ENCODE results near the gene INO80B.
"Not testable (repeated sequence)": the region's sequence is repeated elsewhere in the genome, so short reads cannot be mapped to it uniquely, and the experiment has no call there.

The INO80B gene

GRCh38 chr2:74454654-74455511 is at the start of gene INO80B:
Gene INO80B (plus strand): TSS chr2:74455087. CDS start chr2:74455117, 30 bp downstream.
- in situ Hi-C loops (cut with MboI; ENCODE audit: low pct_unique_long_range_greater_than_20kb, low sequenced_read_pairs): no loop called here
- peak; percentile 99 for DNase-seq

GRCh38 chr2:74406035-74406434 is 48.9 kb upstream of the INO80B start:
- no peak for DNase-seq
- in situ Hi-C loops (cut with MboI; ENCODE audit: low pct_unique_long_range_greater_than_20kb, low sequenced_read_pairs): no loop called here

GRCh38 chr2:74407682-74408081 is 47.2 kb upstream of the INO80B start:
- no peak for DNase-seq
- in situ Hi-C loops (cut with MboI; ENCODE audit: low pct_unique_long_range_greater_than_20kb, low sequenced_read_pairs): no loop called here

GRCh38 chr2:74413001-74413698 is 41.7 kb upstream of the INO80B start:
- in situ Hi-C loops (cut with MboI; ENCODE audit: low pct_unique_long_range_greater_than_20kb, low sequenced_read_pairs): no loop called here
- peak; percentile 33 for DNase-seq

GRCh38 chr2:74414441-74414840 is 40.4 kb upstream of the INO80B start:
- DNase-seq: no peak
- in situ Hi-C loops (cut with MboI; ENCODE audit: low pct_unique_long_range_greater_than_20kb, low sequenced_read_pairs): no loop called here

GRCh38 chr2:74414881-74415761 is 39.8 kb upstream of the INO80B start:
- in situ Hi-C loops (cut with MboI; ENCODE audit: low pct_unique_long_range_greater_than_20kb, low sequenced_read_pairs): no loop called here

GRCh38 chr2:74415762-74416395 is 39.0 kb upstream of the INO80B start:
- in situ Hi-C loops (cut with MboI; ENCODE audit: low pct_unique_long_range_greater_than_20kb, low sequenced_read_pairs): no loop called here
- DNase-seq: no peak

More at GRCh38 chr2:74414881-74415761, 39.8 kb upstream of the INO80B start:
- DNase-seq: no peak

- in situ Hi-C loops (cut with MboI; ENCODE audit: low pct_unique_long_range_greater_than_20kb, low sequenced_read_pairs): no loop called here
- no peak for DNase-seq
Measured at GRCh38 chr2:74416778-74417177, 38.1 kb upstream of the INO80B start.

- in situ Hi-C loops (cut with MboI; ENCODE audit: low pct_unique_long_range_greater_than_20kb, low sequenced_read_pairs): no loop called here
- DNase-seq: no peak
Measured at GRCh38 chr2:74417197-74417596, 37.7 kb upstream of the INO80B start.

- in situ Hi-C loops (cut with MboI; ENCODE audit: low pct_unique_long_range_greater_than_20kb, low sequenced_read_pairs): no loop called here
- no peak for DNase-seq
Measured at GRCh38 chr2:74417763-74418162, 37.1 kb upstream of the INO80B start.

- in situ Hi-C loops (cut with MboI; ENCODE audit: low pct_unique_long_range_greater_than_20kb, low sequenced_read_pairs): no loop called here
Measured at GRCh38 chr2:74418312-74418711, 36.6 kb upstream of the INO80B start.

GRCh38 chr2:74419345-74419744 is 35.5 kb upstream of the INO80B start:
- no peak for DNase-seq
- in situ Hi-C loops (cut with MboI; ENCODE audit: low pct_unique_long_range_greater_than_20kb, low sequenced_read_pairs): no loop called here

More at GRCh38 chr2:74418312-74418711, 36.6 kb upstream of the INO80B start:
- no peak for DNase-seq

- no peak for DNase-seq
- in situ Hi-C loops (cut with MboI; ENCODE audit: low pct_unique_long_range_greater_than_20kb, low sequenced_read_pairs): no loop called here
Measured at GRCh38 chr2:74420006-74420405, 34.9 kb upstream of the INO80B start.

- in situ Hi-C loops (cut with MboI; ENCODE audit: low pct_unique_long_range_greater_than_20kb, low sequenced_read_pairs); DNase-seq: not testable (repeated sequence)
Measured at GRCh38 chr2:74420443-74421103, 34.3 kb upstream of the INO80B start.

GRCh38 chr2:74421221-74421870 is 33.5 kb upstream of the INO80B start, which contains the start of the genes C2orf81 and WDR54:
Gene C2orf81 (minus strand): TSS chr2:74421619. CDS start chr2:74421560, 59 bp downstream.
Gene WDR54 (plus strand): TSS chr2:74421730. CDS start chr2:74422154, 424 bp downstream.
- DNase-seq: peak; percentile 93
- in situ Hi-C loops (cut with MboI; ENCODE audit: low pct_unique_long_range_greater_than_20kb, low sequenced_read_pairs): no loop called here

GRCh38 chr2:74423231-74424095 is 31.4 kb upstream of the INO80B start:
- in situ Hi-C loops (cut with MboI; ENCODE audit: low pct_unique_long_range_greater_than_20kb, low sequenced_read_pairs): no loop called here
- no peak for DNase-seq
